Measurements from ENCODE around the gene PPP1R14B.

The PPP1R14B gene

GRCh38 chr11:64218628-64219353 is 28.0 kb downstream of the PPP1R14B start:
- no peak overlapping the region for H3K4me3 ChIP-seq (ENCODE audit: control insufficient read depth, low read depth, low read length)
- TF ChIP-seq CTCF (conservative IDR thresholded peaks at IDR 0.05; ENCODE audit: control insufficient read depth, insufficient read depth, low read depth, low read length): no peak
- DNase-seq (ENCODE audit: low read depth): no peak

GRCh38 chr11:64216879-64217278 is 29.9 kb downstream of the PPP1R14B start:
- no peak for TF ChIP-seq CTCF (conservative IDR thresholded peaks at IDR 0.05; ENCODE audit: control insufficient read depth, insufficient read depth, low read depth, low read length)
- no peak overlapping the region for H3K4me3 ChIP-seq (ENCODE audit: control insufficient read depth, low read depth, low read length)
- DNase-seq (ENCODE audit: low read depth): no peak

GRCh38 chr11:64211181-64211872 is 35.4 kb downstream of the PPP1R14B start:
- no peak overlapping the region for H3K4me3 ChIP-seq (ENCODE audit: control insufficient read depth, low read depth, low read length)
- DNase-seq (ENCODE audit: low read depth): no peak
- TF ChIP-seq CTCF (conservative IDR thresholded peaks at IDR 0.05; ENCODE audit: control insufficient read depth, insufficient read depth, low read depth, low read length): no peak

- no peak overlapping the region for H3K4me3 ChIP-seq (ENCODE audit: control insufficient read depth, low read depth, low read length)
- no peak for TF ChIP-seq CTCF (conservative IDR thresholded peaks at IDR 0.05; ENCODE audit: control insufficient read depth, insufficient read depth, low read depth, low read length)
- no peak for DNase-seq (ENCODE audit: low read depth)
Measured at GRCh38 chr11:64210301-64211020, 36.3 kb downstream of the PPP1R14B start.

- no peak for TF ChIP-seq CTCF (conservative IDR thresholded peaks at IDR 0.05; ENCODE audit: control insufficient read depth, insufficient read depth, low read depth, low read length)
- DNase-seq (ENCODE audit: low read depth): no peak
- H3K4me3 ChIP-seq (ENCODE audit: control insufficient read depth, low read depth, low read length): no peak overlapping the region
Measured at GRCh38 chr11:64209563-64209843, 37.2 kb downstream of the PPP1R14B start.

- TF ChIP-seq CTCF (conservative IDR thresholded peaks at IDR 0.05; ENCODE audit: control insufficient read depth, insufficient read depth, low read depth, low read length): no peak
- no peak overlapping the region for H3K4me3 ChIP-seq (ENCODE audit: control insufficient read depth, low read depth, low read length)
- DNase-seq (ENCODE audit: low read depth): no peak
Measured at GRCh38 chr11:64208796-64209562, 37.8 kb downstream of the PPP1R14B start.

Measured in fibroblast of mammary gland (primary cell).